Fibroblast of lung (primary cell): ENCODE results near the gene AHCYL2. TPM values are rescaled to one million over a fixed set of nuclear protein-coding genes. Genes with fewer than 3 reads are reported as not detected.
"Not testable (repeated sequence)": the region's sequence is repeated elsewhere in the genome, so short reads cannot be mapped to it uniquely, and the experiment has no call there.

Source experiments
- DNase-seq, 2 donors: peaks; one replicate each; pipeline versions ENCODE4 v3.0.0 to v3.0.0-alpha.2; 2010; ENCODE audit warnings: low read depth in 2 of 2
- H2AFZ ChIP-seq: 2 replicates; pipeline ENCODE4 v1.5.1; 2012; ENCODE audit warnings: low read length, control low read depth, inconsistent platforms
- H3K27ac ChIP-seq: 2 replicates; pipeline ENCODE4 v1.5.1; 2011; ENCODE audit warnings: low read length, control low read depth; ENCODE audit not compliant: insufficient read depth
- H3K27me3 ChIP-seq: 2 replicates; pipeline ENCODE4 v1.5.1; 2011; ENCODE audit warnings: mild to moderate bottlenecking, low read length; ENCODE audit not compliant: control insufficient read depth, insufficient read depth
- H3K36me3 ChIP-seq: 2 replicates; pipeline ENCODE4 v1.5.1; 2011; ENCODE audit warnings: low read length; ENCODE audit not compliant: control insufficient read depth, insufficient read depth
- H3K4me1 ChIP-seq: 2 replicates; pipeline ENCODE4 v1.5.1; 2011; ENCODE audit warnings: low read length; ENCODE audit not compliant: control insufficient read depth, insufficient read depth; ENCODE audit errors: extremely low read depth
- H3K4me2 ChIP-seq: 2 replicates; pipeline ENCODE4 v1.5.1; 2011; ENCODE audit warnings: low read length, control low read depth; ENCODE audit not compliant: insufficient read depth; ENCODE audit errors: extremely low read depth
- H3K4me3 ChIP-seq, 4 experiments: fragments of 200-600 bp in 1 of 4; sonication (generic) in 1 of 4; replicated peaks in 1 of 4; 2 replicates each; pipeline ENCODE4 v1.5.1; 2011 to 2016; ENCODE audit warnings: low read length in 4 of 4, low read depth in 3 of 4, mild to moderate bottlenecking in 3 of 4, control low read depth in 2 of 4, inconsistent platforms in 1 of 4, mixed read lengths in 1 of 4; ENCODE audit not compliant: insufficient read depth in 1 of 4; ENCODE audit errors: control extremely low read depth in 1 of 4
- H3K79me2 ChIP-seq: 2 replicates; pipeline ENCODE4 v1.5.1; 2012; ENCODE audit warnings: mild to moderate bottlenecking, low read length, inconsistent platforms; ENCODE audit not compliant: control insufficient read depth, insufficient read depth
- H3K9ac ChIP-seq: 2 replicates; pipeline ENCODE4 v1.5.1; 2011; ENCODE audit warnings: mild to moderate bottlenecking, low read length, control low read depth; ENCODE audit not compliant: insufficient read depth
- H3K9me3 ChIP-seq: 2 replicates; pipeline ENCODE4 v1.5.1; 2012; ENCODE audit warnings: low read depth, low read length; ENCODE audit not compliant: control insufficient read depth, insufficient read depth
- H4K20me1 ChIP-seq: 2 replicates; pipeline ENCODE4 v1.5.1; 2011; ENCODE audit warnings: low read length; ENCODE audit not compliant: control insufficient read depth, insufficient read depth; ENCODE audit errors: extremely low read depth
- CTCF ChIP-seq, 2 donors: IDR thresholded peaks in 1 of 2; conservative IDR thresholded peaks in 1 of 2; 1 replicate in 1 of 2; 2 replicates in 1 of 2; pipeline ENCODE4 v1.5.1; 2011 to 2012; ENCODE audit warnings: low read length in 2 of 2, control low read depth in 1 of 2, inconsistent platforms in 1 of 2, low read depth in 1 of 2, mild to moderate bottlenecking in 1 of 2
- EZH2 ChIP-seq: IDR thresholded peaks from 2 replicates; pipeline ENCODE4 v1.5.1; 2012; ENCODE audit warnings: low read length, control low read depth, mild to moderate bottlenecking; ENCODE audit errors: missing control alignments
- polyA plus RNA-seq, 2 donors: library from polyadenylated mRNA; depleted of rRNA in 1 of 2; stranded (reverse) in 1 of 2; unstranded in 1 of 2; fragments of >200 nt; gene quantifications; 2 replicates each; pipeline ENCODE4 v1.2.1, GENCODE V29; 2011 to 2012; ENCODE audit warnings: missing spikeins in 1 of 2
- total RNA-seq: library from RNA; depleted of rRNA; stranded (reverse); fragments of >200 nt; gene quantifications from 2 replicates; pipeline ENCODE4 v1.2.1, GENCODE V29; 2014

AHCYL2 gene
- total and polyA plus RNA-seq, 2 donors (not counting 1 experiment from before 2014, with no cell fraction given) = 8.7 to 11.9 TPM

GRCh38 chr7:129212126-129212525 lies 12.7 kb upstream of the AHCYL2 start:
- Histone ChIP-seq H4K20me1 (no peaks in the 10 kb centered on the region), H3K9ac (no peak overlapping the region), H3K4me3 (no peak overlapping the region), H3K27ac (no peak overlapping the region), H2AFZ (no peak overlapping the region), H3K27me3 (no peaks in the 10 kb centered on the region), H3K79me2 (no peaks in the 10 kb centered on the region), H3K4me2 (no peak overlapping the region), H3K9me3 (no peaks in the 10 kb centered on the region), H3K36me3 (no peaks in the 10 kb centered on the region), H3K4me1 (no peaks in the 10 kb centered on the region)
- no peak for TF ChIP-seq CTCF (conservative IDR thresholded peaks at IDR 0.05 in 1 of 2, IDR thresholded peaks at IDR 0.05 in 1 of 2; ENCODE audit: low read depth in 1 of 2, low read length in 2 of 2)
- no peak for TF ChIP-seq EZH2
- DNase-seq = no peak

DNA sequence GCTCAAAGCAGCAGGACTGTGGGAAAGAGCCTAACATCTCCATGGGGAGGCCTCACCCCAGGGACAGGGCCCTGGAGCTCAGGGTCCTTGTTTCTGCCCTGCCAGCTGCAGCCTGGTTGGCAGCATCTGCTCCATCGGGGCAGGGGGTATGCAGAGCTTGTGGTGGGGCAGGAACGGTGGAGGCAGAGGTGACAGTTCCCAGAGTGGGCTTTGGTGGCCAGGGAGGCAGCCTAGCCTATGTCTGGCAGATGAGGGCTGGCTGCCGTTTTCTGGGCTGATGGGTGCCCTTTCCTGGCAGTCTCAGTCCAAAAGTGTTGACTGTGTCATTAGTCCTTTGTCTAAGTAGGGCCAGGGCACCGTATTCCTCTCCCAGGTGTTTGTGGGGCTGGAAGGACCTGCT lies 12.2 kb upstream of the AHCYL2 start:
- no peaks in the 10 kb centered on the region for H3K79me2 ChIP-seq
- no peak overlapping the region for H3K27ac ChIP-seq
- no peaks in the 10 kb centered on the region for H3K36me3 ChIP-seq
- H3K4me2 ChIP-seq = no peak overlapping the region
- H2AFZ ChIP-seq = no peak overlapping the region
- H3K27me3 ChIP-seq = no peaks in the 10 kb centered on the region
- no peak for DNase-seq
- H3K9me3 ChIP-seq = no peaks in the 10 kb centered on the region
- H3K4me3 ChIP-seq = no peak overlapping the region
- H3K9ac ChIP-seq = no peak overlapping the region
- H4K20me1 ChIP-seq = no peaks in the 10 kb centered on the region
- TF ChIP-seq EZH2 (no peak), CTCF (conservative IDR thresholded peaks at IDR 0.05 in 1 of 2, IDR thresholded peaks at IDR 0.05 in 1 of 2; ENCODE audit: low read depth in 1 of 2, low read length in 2 of 2) (no peak)
- H3K4me1 ChIP-seq = no peaks in the 10 kb centered on the region

DNA sequence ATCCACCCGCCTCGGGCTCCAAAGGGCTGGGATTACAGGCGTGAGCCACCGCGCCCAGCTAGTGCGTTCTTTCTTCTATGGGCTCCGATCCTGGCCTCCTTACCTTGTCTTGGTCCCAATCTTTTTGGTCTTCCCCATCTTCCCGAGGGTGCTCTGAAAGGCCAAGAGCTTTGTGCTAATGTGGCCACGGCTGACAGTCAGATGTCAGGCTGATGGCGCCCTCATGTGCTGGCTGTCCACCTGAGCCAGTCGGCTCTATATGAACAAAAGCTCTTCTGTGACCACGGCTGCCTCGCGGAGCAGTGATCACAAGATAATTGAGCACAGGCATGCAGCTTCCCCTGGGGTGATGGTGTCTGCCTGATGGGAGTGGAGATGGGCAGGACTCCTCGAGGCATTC lies 11.0 kb upstream of the AHCYL2 start:
- H3K4me2 ChIP-seq = no peak overlapping the region
- no peak for DNase-seq
- no peaks in the 10 kb centered on the region for H3K4me1 ChIP-seq
- no peak overlapping the region for H3K4me3 ChIP-seq
- no peaks in the 10 kb centered on the region for H3K27me3 ChIP-seq
- no peaks in the 10 kb centered on the region for H3K9me3 ChIP-seq
- no peaks in the 10 kb centered on the region for H4K20me1 ChIP-seq
- H2AFZ ChIP-seq = no peak overlapping the region
- H3K36me3 ChIP-seq = no peaks in the 10 kb centered on the region
- H3K9ac ChIP-seq = no peak overlapping the region
- TF ChIP-seq EZH2 = no peak
- TF ChIP-seq CTCF (conservative IDR thresholded peaks at IDR 0.05 in 1 of 2, IDR thresholded peaks at IDR 0.05 in 1 of 2; ENCODE audit: low read depth in 1 of 2, low read length in 2 of 2) = no peak
- no peak overlapping the region for H3K27ac ChIP-seq
- no peaks in the 10 kb centered on the region for H3K79me2 ChIP-seq

DNA sequence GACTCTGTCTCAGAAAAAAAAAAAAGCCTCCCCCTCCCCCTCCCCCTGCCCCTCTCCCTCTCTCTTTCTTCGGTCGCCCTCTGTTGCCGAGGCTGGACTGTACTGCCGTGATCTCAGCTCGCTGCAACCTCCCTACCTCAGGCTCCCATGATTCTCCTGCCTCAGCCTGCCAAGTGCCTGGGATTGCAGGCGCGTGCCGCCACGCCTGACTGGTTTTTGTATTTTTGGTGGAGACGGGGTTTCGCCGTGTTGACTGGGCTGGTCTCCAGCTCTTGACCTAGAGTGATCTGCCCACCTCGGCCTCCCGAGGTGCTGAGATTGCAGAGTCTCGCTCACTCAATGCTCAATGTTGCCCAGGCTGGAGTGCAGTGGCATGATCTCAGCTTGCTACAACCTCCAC lies 9.1 kb upstream of the AHCYL2 start:
- H3K4me2 ChIP-seq, H3K27ac ChIP-seq, H2AFZ ChIP-seq, H3K27me3 ChIP-seq, H3K9ac ChIP-seq, H3K9me3 ChIP-seq, H4K20me1 ChIP-seq, DNase-seq, H3K36me3 ChIP-seq, H3K4me3 ChIP-seq, H3K4me1 ChIP-seq, H3K79me2 ChIP-seq: not testable (repeated sequence)

DNA sequence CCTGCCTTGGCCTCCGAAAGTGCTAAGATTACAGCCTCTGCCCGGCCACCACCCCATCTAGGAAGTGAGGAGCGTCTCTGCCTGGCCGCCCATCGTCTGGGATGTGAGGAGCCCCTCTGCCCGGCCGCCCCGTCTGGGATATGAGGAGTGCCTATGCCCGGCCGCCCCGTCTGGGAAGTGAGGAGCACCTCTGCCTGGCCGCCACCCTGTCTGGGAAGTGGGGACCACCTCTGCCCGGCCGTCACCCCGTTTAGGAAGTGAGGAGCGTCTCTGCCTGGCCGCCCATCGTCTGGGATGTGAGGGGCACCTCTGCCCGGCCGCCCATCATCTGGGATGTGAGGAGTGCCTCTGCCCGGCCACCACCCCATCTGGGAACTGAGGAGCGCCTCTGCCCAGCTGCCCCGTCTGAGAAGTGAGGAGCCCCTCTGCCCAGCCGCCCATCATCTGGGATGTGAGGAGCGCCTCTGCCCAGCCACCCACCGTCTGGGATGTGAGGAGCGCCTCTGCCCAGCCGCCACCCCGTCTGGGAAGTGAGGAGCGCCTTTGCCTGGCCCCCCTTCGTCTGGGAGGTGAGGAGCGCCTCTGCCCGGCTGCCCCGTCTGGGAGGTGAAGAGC lies 8.6 kb upstream of the AHCYL2 start:
- H2AFZ ChIP-seq, H3K36me3 ChIP-seq, H4K20me1 ChIP-seq, H3K27me3 ChIP-seq, H3K9me3 ChIP-seq, H3K27ac ChIP-seq, H3K4me2 ChIP-seq, H3K79me2 ChIP-seq, H3K9ac ChIP-seq, DNase-seq, H3K4me3 ChIP-seq, H3K4me1 ChIP-seq: not testable (repeated sequence)
